TTC549 (cell line): ENCODE results near the gene RADIL.

Experiments used
- FAIRE-seq: peaks from 2 replicates; lab custom pipeline; 2012; peaks lifted over from hg19 to GRCh38; lab: Jason Lieb, UNC

The RADIL gene

DNA sequence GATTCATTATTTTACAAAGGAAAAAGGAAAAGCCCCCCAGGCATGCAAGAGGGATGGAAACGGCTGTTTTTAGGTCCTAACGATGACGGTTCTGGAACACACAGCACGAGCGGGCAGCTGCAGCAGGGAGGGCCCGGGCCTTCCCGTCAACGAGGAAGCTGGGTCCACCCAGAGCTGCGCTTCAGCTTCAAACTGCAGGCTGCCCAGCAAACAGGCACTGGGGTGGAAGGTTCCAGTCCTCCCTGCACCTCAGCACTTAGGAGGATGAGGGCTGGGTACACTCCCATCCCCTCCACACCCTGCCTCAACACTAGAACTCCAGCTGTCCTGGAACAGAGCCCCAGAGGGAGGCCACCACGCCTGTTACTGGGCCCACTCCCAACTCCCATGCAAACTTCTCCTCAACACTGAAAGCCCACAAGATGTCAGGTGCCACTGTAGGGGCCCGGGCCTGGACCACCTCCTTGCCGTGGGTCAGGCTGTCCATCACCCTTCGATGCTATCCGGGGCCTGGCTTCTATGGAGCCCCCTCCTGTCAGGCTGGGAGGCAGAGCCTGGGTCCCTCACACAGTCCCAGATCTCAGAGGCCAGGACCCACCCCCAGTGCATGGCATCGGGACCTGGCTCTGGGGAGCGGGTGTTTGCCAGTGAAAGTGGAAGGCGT lies 54.7 kb downstream of the RADIL start:
- FAIRE-seq = no peak

DNA sequence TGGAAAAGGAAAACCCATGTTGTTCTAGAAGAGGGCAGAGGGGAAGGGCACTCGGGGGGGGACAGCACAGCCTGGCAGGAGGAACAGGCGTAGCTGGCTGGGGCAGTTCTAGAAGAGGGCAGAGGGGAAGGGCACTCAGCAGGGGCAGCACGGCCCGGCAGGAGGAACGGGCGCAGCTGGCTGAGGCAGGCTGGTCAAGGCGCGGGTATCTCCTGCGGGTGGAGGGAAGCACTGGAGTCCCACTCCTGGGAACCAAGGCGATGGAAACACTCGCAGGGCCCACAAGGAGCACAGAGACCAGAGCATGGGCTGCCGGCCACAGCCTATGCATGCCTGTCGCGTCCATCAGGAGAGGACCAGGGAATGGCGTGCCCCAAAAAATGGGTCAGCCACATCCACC lies 58.4 kb downstream of the RADIL start:
- FAIRE-seq = no peak

DNA sequence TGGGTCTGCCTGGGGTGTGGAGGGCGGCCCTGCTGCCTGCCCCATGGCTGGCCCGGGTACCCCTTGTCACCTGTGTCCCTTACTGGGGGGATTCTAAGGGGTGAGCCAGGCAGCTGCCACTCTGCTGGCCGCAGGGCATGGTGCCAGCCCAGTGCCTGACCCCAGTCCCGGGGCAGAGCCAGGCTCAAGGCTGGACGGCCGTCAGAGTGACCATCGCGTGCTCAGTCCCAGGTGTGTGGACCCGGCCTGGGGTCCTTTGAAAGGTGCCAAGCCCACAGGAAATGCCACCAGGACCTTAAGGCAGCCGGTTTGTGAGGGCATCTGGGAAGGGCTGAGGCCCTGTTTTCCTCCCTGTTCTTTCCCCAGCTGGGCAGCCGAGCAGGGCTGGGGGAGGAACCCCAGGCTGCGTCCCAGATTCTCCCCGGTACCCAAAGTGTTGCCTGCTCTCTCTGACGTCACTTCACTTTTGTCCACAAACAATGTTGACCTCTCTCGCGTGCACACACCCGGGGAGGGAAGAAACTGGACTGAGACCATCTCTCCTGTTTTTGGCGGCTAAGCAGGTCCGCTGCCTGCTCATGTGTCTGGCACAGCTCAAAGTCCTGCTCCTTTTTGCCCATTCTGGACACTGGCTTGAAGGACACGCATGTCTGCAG lies 59.3 kb downstream of the RADIL start:
- FAIRE-seq = no peak

- no peak for FAIRE-seq
Observed at GRCh38 chr7:4823441-4824119, 59.9 kb downstream of the RADIL start.

DNA sequence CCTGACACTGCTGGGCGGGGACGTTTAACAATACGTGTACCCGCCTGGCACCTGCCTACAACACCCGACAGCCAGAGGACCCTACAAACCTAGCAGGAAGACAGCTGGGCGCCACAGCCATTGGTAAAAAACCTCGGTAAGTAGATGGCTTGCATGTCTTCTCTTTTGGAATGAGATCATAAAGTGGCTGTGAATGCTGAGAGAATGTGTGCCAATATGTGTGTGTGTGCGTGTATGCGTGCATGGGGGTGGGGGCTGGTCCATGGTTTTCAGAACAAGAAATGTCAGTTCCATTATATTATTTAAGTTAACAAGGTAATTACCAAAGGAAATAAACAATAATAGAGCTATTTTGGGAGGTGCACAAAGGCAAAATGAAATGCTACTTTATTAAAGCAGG lies 60.8 kb downstream of the RADIL start:
- FAIRE-seq = no peak

DNA sequence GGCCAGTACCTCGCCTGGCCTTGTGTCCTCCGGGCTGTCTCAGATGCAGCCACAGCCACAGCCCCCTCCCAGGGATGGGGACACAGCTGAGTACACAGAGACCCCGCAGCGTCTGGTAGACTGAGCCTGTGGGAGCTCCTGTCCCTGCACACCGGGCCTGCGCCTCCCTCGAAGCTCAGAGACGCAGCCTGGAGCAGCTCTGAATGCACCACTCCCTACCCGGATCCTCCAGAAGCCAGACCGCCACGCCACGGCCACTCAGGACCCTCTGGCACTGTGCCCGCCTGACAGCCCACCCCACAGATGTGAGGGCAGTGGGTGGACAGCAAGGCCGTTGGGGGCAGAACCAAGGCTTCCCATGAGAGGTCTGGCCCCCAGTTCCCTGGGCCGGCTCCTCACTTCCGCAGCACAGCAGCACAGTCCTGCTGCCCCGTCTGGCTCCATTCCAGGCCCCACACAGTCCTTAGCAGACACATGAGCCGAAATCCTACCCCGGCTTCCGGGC lies 62.5 kb downstream of the RADIL start:
- FAIRE-seq = no peak

DNA sequence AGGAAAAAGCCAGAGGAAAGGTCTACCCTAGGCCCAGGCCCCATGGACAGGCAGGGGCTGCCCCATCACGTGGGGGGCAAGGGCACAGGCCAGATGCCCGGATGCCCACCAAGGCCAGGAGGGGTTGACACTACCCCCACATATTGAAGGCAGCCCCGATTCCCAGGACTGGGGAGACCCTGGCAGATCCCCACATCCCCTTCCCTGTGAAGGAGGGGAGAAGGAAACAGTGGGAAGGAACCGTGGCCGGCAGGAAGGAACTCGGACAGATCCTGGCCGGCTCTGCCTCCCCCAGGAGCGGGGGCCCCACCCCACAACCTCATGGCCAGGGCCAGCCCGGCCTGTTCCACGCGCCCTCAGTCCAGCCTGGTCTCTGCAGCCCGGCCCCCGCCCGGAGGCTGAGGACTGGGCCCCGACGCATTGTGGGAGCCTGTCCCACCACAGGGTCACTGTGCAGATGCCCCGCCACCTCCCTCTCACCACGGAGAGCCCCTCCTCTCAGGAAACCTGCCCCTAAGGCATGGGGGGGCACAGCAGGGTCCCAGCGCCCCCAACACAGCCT lies 63.0 kb downstream of the RADIL start:
- FAIRE-seq = no peak

- no peak for FAIRE-seq
Observed at GRCh38 chr7:4819560-4820404, 63.7 kb downstream of the RADIL start.

- FAIRE-seq = no peak
Observed at GRCh38 chr7:4818000-4818794, 65.3 kb downstream of the RADIL start.

DNA sequence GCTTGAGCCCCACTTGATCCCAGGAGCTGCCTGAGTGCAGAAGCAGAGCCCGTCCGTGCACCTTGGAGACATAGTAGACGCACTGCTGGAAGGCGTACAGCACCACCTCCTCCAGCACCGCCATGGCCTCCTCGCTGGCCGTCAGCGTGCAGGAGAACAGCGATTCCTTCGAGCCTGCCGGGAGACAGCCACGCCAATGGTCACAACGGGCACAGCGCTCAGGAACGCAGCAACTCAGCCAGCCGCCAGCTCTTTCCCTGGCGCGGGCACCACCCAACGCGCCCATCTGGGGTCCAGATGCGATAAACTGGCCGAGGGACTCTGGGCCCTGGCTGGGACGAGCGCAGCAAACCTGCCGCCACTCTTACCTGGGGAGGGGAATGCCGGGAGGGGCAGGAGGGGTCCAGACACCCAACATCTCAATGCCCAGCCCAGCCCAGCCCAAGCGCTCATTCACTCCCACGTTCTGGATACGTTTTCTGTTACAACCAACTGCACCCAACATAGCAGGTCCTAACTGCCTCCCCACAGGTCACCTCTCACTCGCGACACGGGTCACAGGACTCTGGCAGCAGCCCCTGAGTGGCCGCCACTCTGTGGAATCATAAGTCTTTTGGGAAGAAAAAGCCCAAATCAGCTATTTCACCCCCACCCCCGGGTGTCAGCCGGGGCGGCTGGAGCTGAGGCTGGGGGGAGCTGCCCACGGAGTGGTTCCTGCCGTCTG lies 66.2 kb downstream of the RADIL start:
- FAIRE-seq = no peak

DNA sequence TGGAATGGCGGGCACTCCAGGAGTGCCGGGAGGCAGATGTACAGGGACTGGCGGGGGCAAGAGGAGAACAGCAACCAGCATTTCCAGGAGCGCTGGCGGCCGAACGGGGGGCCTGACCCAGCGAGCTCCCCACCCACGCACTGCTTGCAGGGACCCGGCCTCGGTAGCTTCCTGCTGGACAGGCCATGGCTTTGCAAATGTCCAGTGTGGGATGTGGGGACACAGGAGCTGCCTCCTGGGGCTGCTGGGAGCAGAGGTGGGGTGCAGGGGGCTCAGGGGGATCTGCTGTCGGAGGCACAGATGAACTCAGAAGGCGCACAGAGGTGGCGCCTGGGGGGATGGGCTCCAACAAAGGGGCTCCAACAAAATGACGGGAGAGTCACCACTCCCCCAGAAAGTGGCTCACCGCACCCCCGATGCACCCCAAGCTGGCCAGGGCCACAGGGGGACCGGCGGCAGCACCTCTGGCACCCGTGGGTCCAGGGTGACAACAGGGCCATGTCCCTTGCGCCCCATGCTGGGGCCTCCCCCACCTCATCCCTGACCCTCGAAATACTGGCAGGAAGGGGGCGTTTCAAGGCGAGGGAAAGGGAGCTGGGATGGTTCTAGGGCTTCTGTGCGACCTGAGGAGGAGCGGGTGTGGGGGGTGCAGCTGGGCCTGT lies 67.0 kb downstream of the RADIL start:
- FAIRE-seq = no peak

GRCh38 chr7:4815609-4816418 lies 67.7 kb downstream of the RADIL start:
- FAIRE-seq = no peak

GRCh38 chr7:4815121-4815520 lies 68.4 kb downstream of the RADIL start:
- FAIRE-seq = no peak

DNA sequence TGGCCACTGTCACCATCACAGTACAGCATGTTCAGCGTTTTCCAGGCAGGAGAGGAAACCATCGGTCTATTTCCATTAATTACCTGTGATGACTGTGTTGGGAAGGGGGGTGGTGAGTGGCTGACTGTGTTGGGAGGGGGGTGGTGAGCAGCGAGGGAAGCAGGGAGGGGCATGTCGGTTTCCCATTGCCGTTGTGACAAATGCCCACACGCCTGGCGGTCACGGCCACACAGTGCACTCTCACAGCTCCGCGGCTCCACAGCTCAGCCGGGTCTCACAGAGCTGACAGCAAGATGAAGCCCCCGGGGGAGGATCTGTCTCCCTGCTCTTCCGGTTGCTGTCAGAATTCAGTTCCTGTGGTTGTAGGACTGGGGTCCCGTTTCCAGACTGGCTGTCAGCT lies 69.1 kb downstream of the RADIL start:
- no peak for FAIRE-seq

DNA sequence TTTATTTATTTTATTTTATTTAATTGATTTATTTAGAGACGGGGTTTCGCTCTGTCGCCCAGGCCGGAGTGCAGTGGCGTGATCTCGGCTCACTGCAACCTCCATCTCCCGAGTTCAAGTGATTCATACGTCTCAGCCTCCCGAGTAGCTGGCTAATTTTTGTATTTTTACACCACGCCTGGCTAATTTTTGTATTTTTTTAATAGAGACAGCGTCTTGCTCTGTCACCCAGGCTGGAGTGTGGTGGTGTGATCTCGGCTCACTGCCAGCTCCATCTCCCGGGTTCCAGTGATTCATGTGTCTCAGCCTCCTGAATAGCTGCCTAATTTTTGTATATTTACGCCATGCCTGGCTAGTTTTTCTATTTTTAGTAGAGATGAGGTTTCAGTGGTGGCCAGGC lies 73.8 kb downstream of the RADIL start:
- no peak for FAIRE-seq

- FAIRE-seq = no peak
Observed at GRCh38 chr7:4809091-4809591, 74.4 kb downstream of the RADIL start.

- FAIRE-seq = no peak
Observed at GRCh38 chr7:4808565-4808964, 75.0 kb downstream of the RADIL start.

- FAIRE-seq = no peak
Observed at GRCh38 chr7:4808026-4808425, 75.5 kb downstream of the RADIL start.

DNA sequence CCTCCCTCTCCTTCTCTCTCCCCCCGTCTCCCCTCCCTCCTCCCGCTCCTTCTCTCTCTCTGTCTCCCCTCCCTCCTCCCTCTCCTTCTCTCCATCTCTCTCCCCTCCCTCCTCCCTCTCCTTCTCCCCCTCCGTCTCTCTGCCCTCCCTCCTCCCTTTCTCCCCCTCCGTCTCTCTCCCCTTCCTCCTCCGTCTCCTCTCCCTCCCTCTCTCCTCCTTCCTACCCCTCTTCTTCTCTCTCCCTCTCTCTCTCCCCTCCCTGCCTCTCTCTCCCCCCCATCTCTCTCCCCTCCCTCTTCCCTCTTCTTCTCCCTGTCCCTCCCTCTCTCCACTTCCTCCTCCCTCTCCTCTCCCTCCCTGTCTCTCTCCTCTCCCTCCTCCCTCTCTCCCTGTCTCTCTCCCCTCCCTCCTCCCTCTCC lies 75.9 kb downstream of the RADIL start:
- no peak for FAIRE-seq
